Activated CD4-positive, CD25-positive, alpha-beta regulatory T cell treated with anti-CD3 and anti-CD28 coated beads, Interleukin-2, amount 50 U/mL, for 16 hours (primary cell): Measurements from ENCODE around the gene TTC3.

ENCODE experiments used
- DNase-seq: peaks from one replicate; pipeline ENCODE4 v3.0.0-alpha.2; 2020; ENCODE audit warnings: low read depth, low spot score

TTC3 gene

GRCh38 chr21:37224861-37225839 lies 152.1 kb downstream of the TTC3 start:
- no peak for DNase-seq

GRCh38 chr21:37226041-37226920 lies 153.2 kb downstream of the TTC3 start:
- DNase-seq = no peak

- no peak for DNase-seq
Measured at GRCh38 chr21:37227071-37228002, 154.3 kb downstream of the TTC3 start.

- DNase-seq = no peak
Measured at GRCh38 chr21:37228003-37228400, 154.9 kb downstream of the TTC3 start.

- DNase-seq = no peak
Measured at GRCh38 chr21:37230632-37231248, 157.7 kb downstream of the TTC3 start.

- no peak for DNase-seq
Measured at GRCh38 chr21:37231249-37231645, 158.2 kb downstream of the TTC3 start.

- no peak for DNase-seq
Measured at GRCh38 chr21:37231671-37232070, 158.6 kb downstream of the TTC3 start.

- no peak for DNase-seq
Measured at GRCh38 chr21:37232274-37233018, 159.4 kb downstream of the TTC3 start.

- no peak for DNase-seq
Measured at GRCh38 chr21:37233551-37234146, 160.6 kb downstream of the TTC3 start.

GRCh38 chr21:37237346-37237745 lies 164.3 kb downstream of the TTC3 start:
- DNase-seq = no peak

GRCh38 chr21:37237764-37238163 lies 164.7 kb downstream of the TTC3 start:
- no peak for DNase-seq

GRCh38 chr21:37240978-37241377 lies 167.9 kb downstream of the TTC3 start:
- no peak for DNase-seq

- no peak for DNase-seq
Measured at GRCh38 chr21:37241426-37241825, 168.4 kb downstream of the TTC3 start.

- no peak for DNase-seq
Measured at GRCh38 chr21:37243961-37244360, 170.9 kb downstream of the TTC3 start.

GRCh38 chr21:37244501-37245095 lies 171.5 kb downstream of the TTC3 start:
- DNase-seq = no peak

GRCh38 chr21:37245151-37245550 lies 172.1 kb downstream of the TTC3 start:
- DNase-seq = no peak

GRCh38 chr21:37248298-37248697 lies 175.2 kb downstream of the TTC3 start:
- DNase-seq = no peak

- no peak for DNase-seq
Measured at GRCh38 chr21:37249112-37249904, 176.3 kb downstream of the TTC3 start.

GRCh38 chr21:37251294-37251634 lies 178.2 kb downstream of the TTC3 start:
- DNase-seq = no peak
